SK-N-SH treated with all-trans-retinoic acid at 6 μM for 48 hours (cell line): ENCODE results near the gene RAB21.
A peak's percentile ranks its signal among the peaks of the same experiment; 100 is the strongest.

Experiments
- ATAC-seq: fragments of 200-7000 bp; cut with Tn5 transposase; 3 replicates; pipeline ENCODE4 v1.9.1; 2020; ENCODE audit warnings: mild to moderate bottlenecking, moderate library complexity
- ARNTL ChIP-seq: fragments of 450-650 bp; formaldehyde crosslinking; IDR thresholded peaks from 2 replicates; pipeline ENCODE4 v1.5.0; 2020; ENCODE audit warnings: low read depth, mild to moderate bottlenecking, moderate library complexity, borderline replicate concordance
- BACH2 ChIP-seq: fragments of 250-450 bp; sonication (Bioruptor Pico); IDR thresholded peaks from 2 replicates; pipeline ENCODE4 v1.9.0; 2021; ENCODE audit warnings: mild to moderate bottlenecking, borderline replicate concordance
- CSDC2 ChIP-seq: fragments of 250-450 bp; sonication (Bioruptor Pico); IDR thresholded peaks from 2 replicates; pipeline ENCODE4 v1.5.0; 2020; ENCODE audit warnings: mild to moderate bottlenecking, moderate library complexity
- ESRRG ChIP-seq: fragments of 250-450 bp; sonication (Bioruptor Pico); IDR thresholded peaks from 2 replicates; pipeline ENCODE4 v1.6.1; 2021; ENCODE audit warnings: mild to moderate bottlenecking
- GLIS3 ChIP-seq: fragments of 250-450 bp; sonication (Bioruptor Pico); IDR thresholded peaks from 2 replicates; pipeline ENCODE4 v1.5.0; 2020; ENCODE audit warnings: mild to moderate bottlenecking, moderate library complexity
- OSR1 ChIP-seq: fragments of 250-450 bp; sonication (Bioruptor Pico); IDR thresholded peaks from 2 replicates; pipeline ENCODE4 v1.8.0; 2022; ENCODE audit warnings: moderate library complexity, mild to moderate bottlenecking, inconsistent platforms
- PPARA ChIP-seq: fragments of 250-450 bp; sonication (Bioruptor Pico); IDR thresholded peaks from 2 replicates; pipeline ENCODE4 v1.5.0; 2020; ENCODE audit warnings: mild to moderate bottlenecking, borderline replicate concordance
- RARB ChIP-seq: fragments of 250-450 bp; sonication (Bioruptor Pico); IDR thresholded peaks from 2 replicates; pipeline ENCODE4 v1.8.0; 2021; ENCODE audit warnings: mild to moderate bottlenecking, moderate library complexity
- SNAI2 ChIP-seq: fragments of 250-450 bp; sonication (Bioruptor Pico); IDR thresholded peaks from 2 replicates; pipeline ENCODE4 v1.5.0; 2020; ENCODE audit warnings: mild to moderate bottlenecking, moderate library complexity
- TCF4 ChIP-seq: fragments of 250-450 bp; sonication (Bioruptor Pico); IDR thresholded peaks from 2 replicates; pipeline ENCODE4 v1.8.0; 2021; ENCODE audit warnings: mild to moderate bottlenecking, moderate library complexity, borderline replicate concordance
- TOX ChIP-seq: fragments of 250-450 bp; sonication (Bioruptor Pico); IDR thresholded peaks from 2 replicates; pipeline ENCODE4 v1.8.0; 2021; ENCODE audit warnings: mild to moderate bottlenecking, moderate library complexity, borderline replicate concordance
- ZC3H10 ChIP-seq: fragments of 250-450 bp; sonication (Bioruptor Pico); IDR thresholded peaks from 2 replicates; pipeline ENCODE4 v1.5.1; 2021; ENCODE audit warnings: mild to moderate bottlenecking, moderate library complexity
- ZFP3 ChIP-seq: fragments of 250-450 bp; sonication (Bioruptor Pico); IDR thresholded peaks from 2 replicates; pipeline ENCODE4 v1.5.0; 2020; ENCODE audit warnings: mild to moderate bottlenecking, moderate library complexity
- ZNF565 ChIP-seq: fragments of 450-650 bp; formaldehyde crosslinking; conservative IDR thresholded peaks from 2 replicates; pipeline ENCODE4 v1.5.0; 2020; ENCODE audit warnings: low read depth, mild to moderate bottlenecking, moderate library complexity
- ZNF70 ChIP-seq: fragments of 450-650 bp; formaldehyde crosslinking; IDR thresholded peaks from 2 replicates; pipeline ENCODE4 v1.5.0; 2020; ENCODE audit warnings: mild to moderate bottlenecking, moderate library complexity
- ZNF8 ChIP-seq: fragments of 450-650 bp; formaldehyde crosslinking; IDR thresholded peaks from 2 replicates; pipeline ENCODE4 v1.5.0; 2020; ENCODE audit warnings: mild to moderate bottlenecking, moderate library complexity
- TF ChIP-seq, protein P1 (sequence below): fragments of 250-450 bp; sonication (Bioruptor Pico); IDR thresholded peaks from 2 replicates; pipeline ENCODE4 v1.5.1; 2021; ENCODE audit warnings: mild to moderate bottlenecking, moderate library complexity
- TF ChIP-seq, protein P2 (sequence below): fragments of 250-450 bp; sonication (Bioruptor Pico); IDR thresholded peaks from 2 replicates; pipeline ENCODE4 v1.8.0; 2020; ENCODE audit warnings: mild to moderate bottlenecking, moderate library complexity, borderline replicate concordance
- TF ChIP-seq, protein P3 (sequence below): fragments of 250-450 bp; sonication (Bioruptor Pico); IDR thresholded peaks from 2 replicates; pipeline ENCODE4 v1.5.1; 2020; ENCODE audit warnings: low read depth, mild to moderate bottlenecking, moderate library complexity
- TF ChIP-seq, protein P4 (sequence below): fragments of 250-450 bp; sonication (Bioruptor Pico); IDR thresholded peaks from 2 replicates; pipeline ENCODE4 v1.5.0; 2020; ENCODE audit warnings: mild to moderate bottlenecking, moderate library complexity
- TF ChIP-seq, protein P5 (sequence below): fragments of 250-450 bp; sonication (Bioruptor Pico); IDR thresholded peaks from 2 replicates; pipeline ENCODE4 v1.8.0; 2021; ENCODE audit warnings: low read depth, mild to moderate bottlenecking, moderate library complexity, borderline replicate concordance

Gene RAB21

DNA sequence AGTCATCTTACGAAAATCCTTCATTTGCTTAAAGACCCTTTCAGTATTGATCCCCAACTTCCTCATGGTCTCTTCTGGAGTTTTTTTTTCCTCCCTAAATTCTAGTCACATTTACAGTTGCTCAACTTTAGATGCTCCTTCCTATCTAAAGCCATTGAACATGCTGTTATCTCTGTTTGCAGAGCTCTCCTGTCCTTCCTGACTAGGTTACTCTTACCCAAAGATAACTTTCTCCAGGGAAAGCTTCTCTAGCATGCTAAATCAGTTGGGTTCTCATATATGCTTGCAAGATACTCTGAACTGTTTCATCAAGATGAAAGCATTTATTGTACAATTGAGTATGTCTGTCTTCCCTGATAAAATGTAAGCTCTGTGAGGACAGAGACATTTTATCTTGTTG, 1.8 kb upstream of the RAB21 start:
- no peak for ATAC-seq

DNA sequence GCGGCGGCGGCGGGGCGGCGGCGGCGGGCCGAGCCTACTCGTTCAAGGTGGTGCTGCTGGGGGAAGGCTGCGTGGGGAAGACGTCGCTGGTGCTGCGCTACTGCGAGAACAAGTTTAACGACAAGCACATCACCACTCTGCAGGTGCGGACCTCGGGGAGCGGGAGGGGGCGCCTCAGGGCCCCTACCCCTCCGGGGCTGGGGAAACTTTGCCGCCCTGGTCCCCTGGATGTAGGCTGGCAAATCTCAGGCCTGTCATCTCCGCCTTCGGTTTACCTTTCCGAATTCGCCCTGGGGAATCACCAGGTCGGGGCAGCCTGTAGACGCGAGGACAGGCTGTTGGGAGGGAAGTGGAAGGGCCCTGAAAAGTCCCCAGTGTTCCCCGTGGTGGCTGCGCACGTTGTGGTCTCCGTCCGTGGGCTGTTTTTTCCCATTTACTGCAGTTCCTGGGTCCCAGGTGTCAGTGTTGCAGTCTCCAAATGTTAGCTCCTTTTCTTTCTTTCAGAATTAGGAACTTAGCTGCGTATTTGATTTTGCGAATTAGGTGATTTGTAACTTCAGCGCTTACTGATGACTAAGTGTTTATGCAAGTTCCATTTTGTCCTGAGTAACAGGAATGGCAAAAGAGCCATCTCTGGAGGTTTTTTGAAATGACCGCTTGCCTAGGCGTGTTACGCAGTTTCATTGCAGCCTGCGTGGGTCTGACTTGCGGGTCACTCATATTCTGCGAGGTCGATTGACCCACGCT, 656 bp downstream of the RAB21 start:
- TF ChIP-seq CSDC2 (CRISPR knock-in tag): no peak
- TF ChIP-seq, protein P1, sequence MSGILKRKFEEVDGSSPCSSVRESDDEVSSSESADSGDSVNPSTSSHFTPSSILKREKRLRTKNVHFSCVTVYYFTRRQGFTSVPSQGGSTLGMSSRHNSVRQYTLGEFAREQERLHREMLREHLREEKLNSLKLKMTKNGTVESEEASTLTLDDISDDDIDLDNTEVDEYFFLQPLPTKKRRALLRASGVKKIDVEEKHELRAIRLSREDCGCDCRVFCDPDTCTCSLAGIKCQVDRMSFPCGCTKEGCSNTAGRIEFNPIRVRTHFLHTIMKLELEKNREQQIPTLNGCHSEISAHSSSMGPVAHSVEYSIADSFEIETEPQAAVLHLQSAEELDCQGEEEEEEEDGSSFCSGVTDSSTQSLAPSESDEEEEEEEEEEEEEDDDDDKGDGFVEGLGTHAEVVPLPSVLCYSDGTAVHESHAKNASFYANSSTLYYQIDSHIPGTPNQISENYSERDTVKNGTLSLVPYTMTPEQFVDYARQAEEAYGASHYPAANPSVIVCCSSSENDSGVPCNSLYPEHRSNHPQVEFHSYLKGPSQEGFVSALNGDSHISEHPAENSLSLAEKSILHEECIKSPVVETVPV (CRISPR knock-in tag): no peak
- TF ChIP-seq ZNF8: no peak
- peak; percentile 90 for TF ChIP-seq ZNF70 (CRISPR knock-in tag)
- TF ChIP-seq, all 23 proteins: peak for 1
- ATAC-seq: peak; percentile 38

More for the DNA sequence above, 1.8 kb upstream of the RAB21 start:
- no peak for TF ChIP-seq CSDC2 (CRISPR knock-in tag)
- no peak for TF ChIP-seq RARB (CRISPR knock-in tag)
- no peak for TF ChIP-seq PPARA (CRISPR knock-in tag)
- no peak for TF ChIP-seq ARNTL (CRISPR knock-in tag)
- no peak for TF ChIP-seq ZC3H10 (CRISPR knock-in tag)
- no peak for TF ChIP-seq BACH2 (CRISPR knock-in tag)
- TF ChIP-seq ZNF70 (CRISPR knock-in tag): no peak
- TF ChIP-seq, protein P2, sequence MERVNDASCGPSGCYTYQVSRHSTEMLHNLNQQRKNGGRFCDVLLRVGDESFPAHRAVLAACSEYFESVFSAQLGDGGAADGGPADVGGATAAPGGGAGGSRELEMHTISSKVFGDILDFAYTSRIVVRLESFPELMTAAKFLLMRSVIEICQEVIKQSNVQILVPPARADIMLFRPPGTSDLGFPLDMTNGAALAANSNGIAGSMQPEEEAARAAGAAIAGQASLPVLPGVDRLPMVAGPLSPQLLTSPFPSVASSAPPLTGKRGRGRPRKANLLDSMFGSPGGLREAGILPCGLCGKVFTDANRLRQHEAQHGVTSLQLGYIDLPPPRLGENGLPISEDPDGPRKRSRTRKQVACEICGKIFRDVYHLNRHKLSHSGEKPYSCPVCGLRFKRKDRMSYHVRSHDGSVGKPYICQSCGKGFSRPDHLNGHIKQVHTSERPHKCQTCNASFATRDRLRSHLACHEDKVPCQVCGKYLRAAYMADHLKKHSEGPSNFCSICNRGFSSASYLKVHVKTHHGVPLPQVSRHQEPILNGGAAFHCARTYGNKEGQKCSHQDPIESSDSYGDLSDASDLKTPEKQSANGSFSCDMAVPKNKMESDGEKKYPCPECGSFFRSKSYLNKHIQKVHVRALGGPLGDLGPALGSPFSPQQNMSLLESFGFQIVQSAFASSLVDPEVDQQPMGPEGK: no peak
- no peak for TF ChIP-seq ZNF8
- TF ChIP-seq TOX (CRISPR knock-in tag): no peak
- TF ChIP-seq, protein P3, sequence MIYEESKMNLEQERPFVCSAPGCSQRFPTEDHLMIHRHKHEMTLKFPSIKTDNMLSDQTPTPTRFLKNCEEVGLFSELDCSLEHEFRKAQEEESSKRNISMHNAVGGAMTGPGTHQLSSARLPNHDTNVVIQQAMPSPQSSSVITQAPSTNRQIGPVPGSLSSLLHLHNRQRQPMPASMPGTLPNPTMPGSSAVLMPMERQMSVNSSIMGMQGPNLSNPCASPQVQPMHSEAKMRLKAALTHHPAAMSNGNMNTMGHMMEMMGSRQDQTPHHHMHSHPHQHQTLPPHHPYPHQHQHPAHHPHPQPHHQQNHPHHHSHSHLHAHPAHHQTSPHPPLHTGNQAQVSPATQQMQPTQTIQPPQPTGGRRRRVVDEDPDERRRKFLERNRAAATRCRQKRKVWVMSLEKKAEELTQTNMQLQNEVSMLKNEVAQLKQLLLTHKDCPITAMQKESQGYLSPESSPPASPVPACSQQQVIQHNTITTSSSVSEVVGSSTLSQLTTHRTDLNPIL: no peak
- TF ChIP-seq ZNF565: no peak

DNA sequence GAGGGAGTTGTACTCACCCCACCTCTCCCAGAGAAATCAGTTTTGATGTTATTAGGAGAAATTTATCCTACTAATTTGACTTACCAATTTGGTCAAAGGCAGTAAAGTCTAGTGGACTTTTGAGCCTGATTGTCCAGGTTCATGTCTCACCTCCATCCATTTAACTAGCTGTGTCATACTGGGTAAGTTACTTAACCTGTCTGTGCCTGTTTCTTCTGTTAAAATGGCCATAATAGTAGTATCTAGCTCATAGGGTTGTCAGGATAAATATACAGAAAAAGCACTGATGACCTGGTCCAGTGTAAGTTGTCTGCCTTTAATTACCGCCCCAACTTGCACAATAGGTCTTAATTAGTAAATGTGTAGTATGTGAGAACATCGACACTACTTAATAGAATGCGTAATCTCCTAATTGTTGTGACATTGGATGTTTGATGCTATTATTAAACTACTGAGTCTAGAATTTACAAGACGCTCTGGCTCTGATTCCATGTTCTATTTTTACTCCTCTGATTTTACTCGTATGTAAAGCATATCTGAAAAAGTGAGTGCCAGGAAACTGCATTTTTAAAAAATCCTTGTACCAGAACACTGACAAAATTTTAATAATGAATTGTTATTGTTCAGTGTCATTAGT, 1.5 kb downstream of the RAB21 start:
- ATAC-seq: no peak
- TF ChIP-seq TOX (CRISPR knock-in tag) (no peak), ZC3H10 (CRISPR knock-in tag) (no peak), TCF4 (no peak), ESRRG (no peak), CSDC2 (CRISPR knock-in tag) (no peak), ARNTL (CRISPR knock-in tag) (no peak), ZNF8 (no peak), GLIS3 (CRISPR knock-in tag) (no peak), RARB (CRISPR knock-in tag) (no peak), ZNF70 (CRISPR knock-in tag) (no peak), OSR1 (no peak), PPARA (CRISPR knock-in tag) (no peak), BACH2 (CRISPR knock-in tag) (no peak), SNAI2 (no peak), ZFP3 (no peak)
- TF ChIP-seq, protein P4, sequence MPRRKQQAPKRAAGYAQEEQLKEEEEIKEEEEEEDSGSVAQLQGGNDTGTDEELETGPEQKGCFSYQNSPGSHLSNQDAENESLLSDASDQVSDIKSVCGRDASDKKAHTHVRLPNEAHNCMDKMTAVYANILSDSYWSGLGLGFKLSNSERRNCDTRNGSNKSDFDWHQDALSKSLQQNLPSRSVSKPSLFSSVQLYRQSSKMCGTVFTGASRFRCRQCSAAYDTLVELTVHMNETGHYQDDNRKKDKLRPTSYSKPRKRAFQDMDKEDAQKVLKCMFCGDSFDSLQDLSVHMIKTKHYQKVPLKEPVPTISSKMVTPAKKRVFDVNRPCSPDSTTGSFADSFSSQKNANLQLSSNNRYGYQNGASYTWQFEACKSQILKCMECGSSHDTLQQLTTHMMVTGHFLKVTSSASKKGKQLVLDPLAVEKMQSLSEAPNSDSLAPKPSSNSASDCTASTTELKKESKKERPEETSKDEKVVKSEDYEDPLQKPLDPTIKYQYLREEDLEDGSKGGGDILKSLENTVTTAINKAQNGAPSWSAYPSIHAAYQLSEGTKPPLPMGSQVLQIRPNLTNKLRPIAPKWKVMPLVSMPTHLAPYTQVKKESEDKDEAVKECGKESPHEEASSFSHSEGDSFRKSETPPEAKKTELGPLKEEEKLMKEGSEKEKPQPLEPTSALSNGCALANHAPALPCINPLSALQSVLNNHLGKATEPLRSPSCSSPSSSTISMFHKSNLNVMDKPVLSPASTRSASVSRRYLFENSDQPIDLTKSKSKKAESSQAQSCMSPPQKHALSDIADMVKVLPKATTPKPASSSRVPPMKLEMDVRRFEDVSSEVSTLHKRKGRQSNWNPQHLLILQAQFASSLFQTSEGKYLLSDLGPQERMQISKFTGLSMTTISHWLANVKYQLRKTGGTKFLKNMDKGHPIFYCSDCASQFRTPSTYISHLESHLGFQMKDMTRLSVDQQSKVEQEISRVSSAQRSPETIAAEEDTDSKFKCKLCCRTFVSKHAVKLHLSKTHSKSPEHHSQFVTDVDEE (CRISPR knock-in tag): no peak
- TF ChIP-seq, protein P5, sequence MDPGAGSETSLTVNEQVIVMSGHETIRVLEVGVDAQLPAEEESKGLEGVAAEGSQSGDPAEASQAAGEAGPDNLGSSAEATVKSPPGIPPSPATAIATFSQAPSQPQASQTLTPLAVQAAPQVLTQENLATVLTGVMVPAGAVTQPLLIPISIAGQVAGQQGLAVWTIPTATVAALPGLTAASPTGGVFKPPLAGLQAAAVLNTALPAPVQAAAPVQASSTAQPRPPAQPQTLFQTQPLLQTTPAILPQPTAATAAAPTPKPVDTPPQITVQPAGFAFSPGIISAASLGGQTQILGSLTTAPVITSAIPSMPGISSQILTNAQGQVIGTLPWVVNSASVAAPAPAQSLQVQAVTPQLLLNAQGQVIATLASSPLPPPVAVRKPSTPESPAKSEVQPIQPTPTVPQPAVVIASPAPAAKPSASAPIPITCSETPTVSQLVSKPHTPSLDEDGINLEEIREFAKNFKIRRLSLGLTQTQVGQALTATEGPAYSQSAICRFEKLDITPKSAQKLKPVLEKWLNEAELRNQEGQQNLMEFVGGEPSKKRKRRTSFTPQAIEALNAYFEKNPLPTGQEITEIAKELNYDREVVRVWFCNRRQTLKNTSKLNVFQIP (CRISPR knock-in tag): no peak
- TF ChIP-seq, protein P2: no peak
